ENCODE measurements around the gene MYO1D.

The MYO1D gene

GRCh38 chr17:32713081-32713480 is 163.8 kb downstream of the MYO1D start:
- Histone ChIP-seq H3K4me3 (ENCODE audit: low read length in 2 of 2) (no peak overlapping the region), H3K9me3 (ENCODE audit: control insufficient read depth in 2 of 2, low read length in 2 of 2) (peaks cover 0 to 3% of the 10 kb centered on the region in 2 donors), H3K4me1 (ENCODE audit: control insufficient read depth, insufficient read depth, low read length) (no peaks in the 10 kb centered on the region), H3K27me3 (ENCODE audit: control insufficient read depth in 1 of 2, insufficient read depth in 2 of 2, low read length in 2 of 2) (no peaks in the 10 kb centered on the region), H3K9ac (ENCODE audit: low read length in 2 of 2) (no peak overlapping the region), H3K36me3 (ENCODE audit: control insufficient read depth in 2 of 2, insufficient read depth in 2 of 2, low read length in 2 of 2) (no peaks in the 10 kb centered on the region), H3K27ac (ENCODE audit: low read length) (no peak overlapping the region)

GRCh38 chr17:32709562-32709961 is 167.4 kb downstream of the MYO1D start:
- peaks cover 0 to 3% of the 10 kb centered on the region in 2 donors for H3K9me3 ChIP-seq (ENCODE audit: control insufficient read depth in 2 of 2, low read length in 2 of 2)
- H3K9ac ChIP-seq (ENCODE audit: low read length in 2 of 2), result no peak overlapping the region
- no peaks in the 10 kb centered on the region for H3K4me1 ChIP-seq (ENCODE audit: control insufficient read depth, insufficient read depth, low read length)
- H3K4me3 ChIP-seq (ENCODE audit: low read length in 2 of 2), result no peak overlapping the region
- no peaks in the 10 kb centered on the region for H3K36me3 ChIP-seq (ENCODE audit: control insufficient read depth in 2 of 2, insufficient read depth in 2 of 2, low read length in 2 of 2)
- no peaks in the 10 kb centered on the region for H3K27me3 ChIP-seq (ENCODE audit: control insufficient read depth in 1 of 2, insufficient read depth in 2 of 2, low read length in 2 of 2)
- no peak overlapping the region for H3K27ac ChIP-seq (ENCODE audit: low read length)

- Histone ChIP-seq H3K4me3 (ENCODE audit: low read length in 2 of 2) (no peak overlapping the region), H3K4me1 (ENCODE audit: control insufficient read depth, insufficient read depth, low read length) (no peaks in the 10 kb centered on the region), H3K27me3 (ENCODE audit: control insufficient read depth in 1 of 2, insufficient read depth in 2 of 2, low read length in 2 of 2) (no peaks in the 10 kb centered on the region), H3K27ac (ENCODE audit: low read length) (no peak overlapping the region), H3K9me3 (ENCODE audit: control insufficient read depth in 2 of 2, low read length in 2 of 2) (no peaks in the 10 kb centered on the region), H3K9ac (ENCODE audit: low read length in 2 of 2) (no peak overlapping the region), H3K36me3 (ENCODE audit: control insufficient read depth in 2 of 2, insufficient read depth in 2 of 2, low read length in 2 of 2) (peaks cover 0 to 2% of the 10 kb centered on the region in 2 donors)
Observed at GRCh38 chr17:32701871-32702270, 175.1 kb downstream of the MYO1D start.

GRCh38 chr17:32699247-32699646 is 177.7 kb downstream of the MYO1D start:
- H3K27me3 ChIP-seq (ENCODE audit: control insufficient read depth in 1 of 2, insufficient read depth in 2 of 2, low read length in 2 of 2), result no peaks in the 10 kb centered on the region
- no peaks in the 10 kb centered on the region for H3K4me1 ChIP-seq (ENCODE audit: control insufficient read depth, insufficient read depth, low read length)
- H3K4me3 ChIP-seq (ENCODE audit: low read length in 2 of 2), result no peak overlapping the region
- H3K9ac ChIP-seq (ENCODE audit: low read length in 2 of 2), result no peak overlapping the region
- peaks cover 0 to 2% of the 10 kb centered on the region in 2 donors for H3K36me3 ChIP-seq (ENCODE audit: control insufficient read depth in 2 of 2, insufficient read depth in 2 of 2, low read length in 2 of 2)
- no peaks in the 10 kb centered on the region for H3K9me3 ChIP-seq (ENCODE audit: control insufficient read depth in 2 of 2, low read length in 2 of 2)
- no peak overlapping the region for H3K27ac ChIP-seq (ENCODE audit: low read length)

GRCh38 chr17:32697728-32698625 is 178.9 kb downstream of the MYO1D start:
- H3K4me1 ChIP-seq (ENCODE audit: control insufficient read depth, insufficient read depth, low read length), result no peaks in the 10 kb centered on the region
- H3K27me3 ChIP-seq (ENCODE audit: control insufficient read depth in 1 of 2, insufficient read depth in 2 of 2, low read length in 2 of 2), result no peaks in the 10 kb centered on the region
- H3K9ac ChIP-seq (ENCODE audit: low read length in 2 of 2), result no peak overlapping the region
- no peak overlapping the region for H3K4me3 ChIP-seq (ENCODE audit: low read length in 2 of 2)
- H3K36me3 ChIP-seq (ENCODE audit: control insufficient read depth in 2 of 2, insufficient read depth in 2 of 2, low read length in 2 of 2), result peaks cover 0 to 2% of the 10 kb centered on the region in 2 donors
- no peaks in the 10 kb centered on the region for H3K9me3 ChIP-seq (ENCODE audit: control insufficient read depth in 2 of 2, low read length in 2 of 2)
- no peak overlapping the region for H3K27ac ChIP-seq (ENCODE audit: low read length)

- Histone ChIP-seq H3K27me3 (ENCODE audit: control insufficient read depth in 1 of 2, insufficient read depth in 2 of 2, low read length in 2 of 2) (no peaks in the 10 kb centered on the region), H3K4me1 (ENCODE audit: control insufficient read depth, insufficient read depth, low read length) (no peaks in the 10 kb centered on the region), H3K9me3 (ENCODE audit: control insufficient read depth in 2 of 2, low read length in 2 of 2) (no peaks in the 10 kb centered on the region), H3K9ac (ENCODE audit: low read length in 2 of 2) (no peak overlapping the region), H3K4me3 (ENCODE audit: low read length in 2 of 2) (no peak overlapping the region), H3K36me3 (ENCODE audit: control insufficient read depth in 2 of 2, insufficient read depth in 2 of 2, low read length in 2 of 2) (peaks cover 0 to 2% of the 10 kb centered on the region in 2 donors), H3K27ac (ENCODE audit: low read length) (no peak overlapping the region)
Observed at GRCh38 chr17:32696426-32696825, 180.5 kb downstream of the MYO1D start.

- Histone ChIP-seq H3K9me3 (ENCODE audit: control insufficient read depth in 2 of 2, low read length in 2 of 2) (no peaks in the 10 kb centered on the region), H3K4me3 (ENCODE audit: low read length in 2 of 2) (no peak overlapping the region), H3K9ac (ENCODE audit: low read length in 2 of 2) (no peak overlapping the region), H3K27ac (ENCODE audit: low read length) (no peak overlapping the region), H3K36me3 (ENCODE audit: control insufficient read depth in 2 of 2, insufficient read depth in 2 of 2, low read length in 2 of 2) (peaks cover 0 to 2% of the 10 kb centered on the region in 2 donors), H3K27me3 (ENCODE audit: control insufficient read depth in 1 of 2, insufficient read depth in 2 of 2, low read length in 2 of 2) (no peaks in the 10 kb centered on the region), H3K4me1 (ENCODE audit: control insufficient read depth, insufficient read depth, low read length) (no peaks in the 10 kb centered on the region)
Observed at GRCh38 chr17:32695864-32696263, 181.1 kb downstream of the MYO1D start.

- H3K36me3 ChIP-seq (ENCODE audit: control insufficient read depth in 2 of 2, insufficient read depth in 2 of 2, low read length in 2 of 2), result no peaks in the 10 kb centered on the region
- H3K27me3 ChIP-seq (ENCODE audit: control insufficient read depth in 1 of 2, insufficient read depth in 2 of 2, low read length in 2 of 2), result no peaks in the 10 kb centered on the region
- no peaks in the 10 kb centered on the region for H3K9me3 ChIP-seq (ENCODE audit: control insufficient read depth in 2 of 2, low read length in 2 of 2)
- H3K4me1 ChIP-seq (ENCODE audit: control insufficient read depth, insufficient read depth, low read length), result no peaks in the 10 kb centered on the region
- H3K27ac ChIP-seq (ENCODE audit: low read length), result no peak overlapping the region
- H3K4me3 ChIP-seq (ENCODE audit: low read length in 2 of 2), result no peak overlapping the region
- H3K9ac ChIP-seq (ENCODE audit: low read length in 2 of 2), result no peak overlapping the region
Observed at GRCh38 chr17:32693194-32693897, 183.6 kb downstream of the MYO1D start.

- Histone ChIP-seq H3K27me3 (ENCODE audit: control insufficient read depth in 1 of 2, insufficient read depth in 2 of 2, low read length in 2 of 2) (no peaks in the 10 kb centered on the region), H3K4me3 (ENCODE audit: low read length in 2 of 2) (no peak overlapping the region), H3K27ac (ENCODE audit: low read length) (no peak overlapping the region), H3K4me1 (ENCODE audit: control insufficient read depth, insufficient read depth, low read length) (no peaks in the 10 kb centered on the region), H3K9ac (ENCODE audit: low read length in 2 of 2) (no peak overlapping the region), H3K36me3 (ENCODE audit: control insufficient read depth in 2 of 2, insufficient read depth in 2 of 2, low read length in 2 of 2) (no peaks in the 10 kb centered on the region), H3K9me3 (ENCODE audit: control insufficient read depth in 2 of 2, low read length in 2 of 2) (no peaks in the 10 kb centered on the region)
Observed at GRCh38 chr17:32692179-32692578, 184.7 kb downstream of the MYO1D start.

GRCh38 chr17:32689348-32689747 is 187.6 kb downstream of the MYO1D start:
- no peaks in the 10 kb centered on the region for H3K36me3 ChIP-seq (ENCODE audit: control insufficient read depth in 2 of 2, insufficient read depth in 2 of 2, low read length in 2 of 2)
- no peaks in the 10 kb centered on the region for H3K27me3 ChIP-seq (ENCODE audit: control insufficient read depth in 1 of 2, insufficient read depth in 2 of 2, low read length in 2 of 2)
- H3K4me1 ChIP-seq (ENCODE audit: control insufficient read depth, insufficient read depth, low read length), result no peaks in the 10 kb centered on the region
- H3K9ac ChIP-seq (ENCODE audit: low read length in 2 of 2), result no peak overlapping the region
- H3K4me3 ChIP-seq (ENCODE audit: low read length in 2 of 2), result no peak overlapping the region
- H3K27ac ChIP-seq (ENCODE audit: low read length), result no peak overlapping the region
- H3K9me3 ChIP-seq (ENCODE audit: control insufficient read depth in 2 of 2, low read length in 2 of 2), result no peaks in the 10 kb centered on the region

GRCh38 chr17:32688221-32688620 is 188.7 kb downstream of the MYO1D start:
- no peaks in the 10 kb centered on the region for H3K27me3 ChIP-seq (ENCODE audit: control insufficient read depth in 1 of 2, insufficient read depth in 2 of 2, low read length in 2 of 2)

More at GRCh38 chr17:32688221-32688620, 188.7 kb downstream of the MYO1D start:
- Histone ChIP-seq H3K9ac (ENCODE audit: low read length in 2 of 2) (no peak overlapping the region), H3K4me1 (ENCODE audit: control insufficient read depth, insufficient read depth, low read length) (no peaks in the 10 kb centered on the region), H3K27ac (ENCODE audit: low read length) (no peak overlapping the region), H3K4me3 (ENCODE audit: low read length in 2 of 2) (no peak overlapping the region), H3K9me3 (ENCODE audit: control insufficient read depth in 2 of 2, low read length in 2 of 2) (no peaks in the 10 kb centered on the region), H3K36me3 (ENCODE audit: control insufficient read depth in 2 of 2, insufficient read depth in 2 of 2, low read length in 2 of 2) (no peaks in the 10 kb centered on the region)
